Activated naive CD8-positive, alpha-beta T cell treated with anti-CD3 and anti-CD28 coated beads, Interleukin-2, amount 50 U/mL, for 16 hours (primary cell): ENCODE measurements around the gene CRLF1.

Experiments
- DNase-seq: peaks from one replicate; pipeline ENCODE4 v3.0.0-alpha.2; 2020; ENCODE audit warnings: low read depth, low spot score

Gene CRLF1

DNA sequence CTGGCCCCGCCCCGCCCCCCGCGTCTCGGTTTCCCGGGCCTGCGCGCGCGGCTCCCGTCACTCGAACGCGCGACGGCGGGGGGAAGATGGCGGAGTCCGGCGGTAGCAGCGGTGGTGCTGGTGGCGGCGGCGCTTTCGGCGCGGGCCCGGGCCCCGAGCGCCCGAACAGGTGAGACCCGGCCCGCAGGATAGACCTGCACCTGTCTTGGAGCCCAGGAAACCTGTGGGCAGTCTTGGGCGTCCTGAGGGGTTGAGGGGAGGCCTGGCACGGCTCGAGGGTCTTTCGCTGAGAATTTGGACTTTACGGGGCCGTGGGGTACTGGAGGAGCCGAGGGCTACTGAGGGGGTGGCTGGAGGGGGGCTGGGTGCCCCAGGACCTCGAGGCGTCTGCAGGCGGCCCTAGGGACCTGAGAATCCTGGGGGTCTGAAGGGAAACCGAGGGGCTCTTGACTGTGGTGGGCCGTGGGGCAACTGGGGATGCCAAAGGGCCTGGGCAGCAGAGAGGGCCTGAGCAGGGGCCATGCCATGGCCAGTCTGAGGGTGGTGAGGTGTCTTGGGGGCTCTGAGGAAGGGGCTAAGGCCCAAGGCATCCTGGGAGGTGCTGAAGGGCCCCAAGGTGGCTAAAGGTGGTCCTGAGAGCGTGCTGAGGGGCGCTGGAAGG, 30.5 kb upstream of the CRLF1 start, which contains the start of gene KLHL26:
KLHL26 (plus strand) TSS at position 60 of the 661 bp plus-strand sequence; CDS start at position 87, 27 bp downstream.
- no peak for DNase-seq

DNA sequence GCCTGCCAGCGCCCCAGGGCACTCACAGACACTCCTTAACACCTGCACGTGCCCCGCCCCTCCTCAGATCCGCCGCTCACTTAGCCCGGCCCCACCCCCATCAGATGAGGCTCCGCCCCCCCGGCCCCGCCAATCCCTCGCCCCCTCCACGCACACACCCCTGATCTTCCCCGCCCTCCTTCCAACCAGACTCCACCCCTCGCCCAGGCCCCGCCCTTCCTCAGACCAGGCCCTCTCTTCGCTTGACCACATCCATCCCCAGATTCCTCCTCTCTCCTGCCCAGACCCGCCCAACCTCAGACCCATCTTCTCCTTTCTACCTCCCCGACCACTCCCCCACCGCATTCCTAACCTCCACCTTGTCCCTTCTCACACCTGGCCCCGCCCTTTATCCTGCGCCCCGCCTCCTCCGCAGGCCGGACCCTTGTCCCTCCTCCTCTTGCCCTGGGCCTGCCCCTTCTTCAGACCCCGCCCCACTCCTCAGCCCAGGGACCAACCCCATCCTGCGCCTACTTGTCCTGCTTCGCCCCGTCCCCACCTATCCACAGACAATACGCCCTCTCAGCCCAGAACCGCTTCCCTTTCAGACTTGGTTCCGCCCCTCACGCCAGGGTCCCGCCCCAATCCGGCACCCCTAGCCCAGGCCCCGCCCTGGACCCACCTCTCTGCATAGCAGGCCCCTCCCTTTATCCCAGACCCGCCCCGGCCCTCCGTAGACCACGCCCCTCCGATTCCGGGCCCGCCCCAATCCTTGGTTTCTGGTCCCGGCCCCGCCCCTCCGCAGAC, 29.8 kb upstream of the CRLF1 start:
- DNase-seq, result peak; percentile 98

DNA sequence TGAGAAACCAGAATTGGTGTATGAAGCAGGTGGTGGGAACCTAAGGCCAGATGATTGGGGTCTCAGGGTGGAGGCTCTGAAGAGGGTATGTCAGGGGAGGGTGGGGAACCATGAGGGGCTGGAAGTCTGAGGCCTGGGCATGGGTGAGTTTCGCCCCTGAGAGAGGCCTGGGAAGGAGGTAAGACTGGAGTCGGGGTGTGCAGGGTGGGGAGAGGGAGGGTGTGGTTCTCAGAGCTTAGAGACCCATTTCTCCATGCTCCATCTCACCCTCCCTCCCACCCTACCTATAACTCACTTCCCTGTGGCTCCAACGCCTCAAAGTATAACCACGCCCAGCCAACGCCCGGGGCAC, 29.2 kb upstream of the CRLF1 start:
- no peak for DNase-seq

DNA sequence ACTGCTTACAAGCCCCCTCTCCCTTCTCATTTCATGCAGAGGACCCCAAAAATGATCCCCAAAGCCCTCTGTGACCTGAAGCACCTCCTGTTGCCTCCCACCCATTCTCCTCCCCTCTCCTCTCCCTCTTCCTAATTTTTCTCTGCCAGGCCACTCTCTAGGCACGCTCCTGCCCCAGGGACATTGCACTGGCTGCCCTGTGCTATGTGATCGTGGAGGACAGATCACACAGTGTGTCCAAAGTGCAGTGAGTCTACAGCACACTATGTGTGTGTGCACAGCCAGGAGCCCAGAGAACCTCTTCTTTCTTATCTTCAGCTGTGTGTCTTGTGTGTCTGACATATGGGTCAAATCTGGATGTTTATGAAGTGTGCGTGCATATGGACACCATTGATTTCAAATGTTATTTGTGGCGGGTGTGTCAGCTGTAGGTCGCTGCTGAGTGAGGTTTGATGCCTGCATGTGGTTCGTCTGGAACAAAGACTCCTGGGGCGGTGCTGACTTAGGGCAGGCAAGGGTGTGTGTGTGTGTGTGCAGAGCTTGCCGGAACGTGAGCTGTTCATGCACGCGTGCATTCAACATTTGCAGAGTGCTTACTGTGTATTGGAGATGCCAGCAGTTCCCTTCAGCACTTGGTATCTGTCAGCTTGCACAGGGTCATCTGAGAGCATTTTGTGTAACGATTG, 28.2 kb upstream of the CRLF1 start:
- no peak for DNase-seq

DNA sequence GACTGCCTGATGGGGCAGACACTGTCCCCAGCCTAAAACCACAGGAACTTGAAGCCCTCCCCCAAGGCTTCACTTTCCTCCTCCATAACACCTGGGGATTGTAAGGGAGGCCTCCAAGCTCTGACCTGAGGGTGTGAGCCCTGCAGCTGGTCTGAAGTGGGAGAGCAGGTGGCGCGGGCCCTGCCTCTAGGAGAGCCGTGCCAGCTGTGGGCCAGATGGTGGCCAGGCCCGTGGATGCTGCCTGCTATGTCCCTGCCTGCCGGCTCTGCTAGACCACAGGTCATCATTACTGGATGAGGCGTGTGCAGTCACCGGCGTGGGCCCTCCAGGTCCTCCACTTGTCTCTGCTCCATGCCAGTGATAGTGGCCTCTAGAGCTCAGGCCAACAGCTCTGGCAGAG, 26.7 kb upstream of the CRLF1 start:
- DNase-seq, result no peak

DNA sequence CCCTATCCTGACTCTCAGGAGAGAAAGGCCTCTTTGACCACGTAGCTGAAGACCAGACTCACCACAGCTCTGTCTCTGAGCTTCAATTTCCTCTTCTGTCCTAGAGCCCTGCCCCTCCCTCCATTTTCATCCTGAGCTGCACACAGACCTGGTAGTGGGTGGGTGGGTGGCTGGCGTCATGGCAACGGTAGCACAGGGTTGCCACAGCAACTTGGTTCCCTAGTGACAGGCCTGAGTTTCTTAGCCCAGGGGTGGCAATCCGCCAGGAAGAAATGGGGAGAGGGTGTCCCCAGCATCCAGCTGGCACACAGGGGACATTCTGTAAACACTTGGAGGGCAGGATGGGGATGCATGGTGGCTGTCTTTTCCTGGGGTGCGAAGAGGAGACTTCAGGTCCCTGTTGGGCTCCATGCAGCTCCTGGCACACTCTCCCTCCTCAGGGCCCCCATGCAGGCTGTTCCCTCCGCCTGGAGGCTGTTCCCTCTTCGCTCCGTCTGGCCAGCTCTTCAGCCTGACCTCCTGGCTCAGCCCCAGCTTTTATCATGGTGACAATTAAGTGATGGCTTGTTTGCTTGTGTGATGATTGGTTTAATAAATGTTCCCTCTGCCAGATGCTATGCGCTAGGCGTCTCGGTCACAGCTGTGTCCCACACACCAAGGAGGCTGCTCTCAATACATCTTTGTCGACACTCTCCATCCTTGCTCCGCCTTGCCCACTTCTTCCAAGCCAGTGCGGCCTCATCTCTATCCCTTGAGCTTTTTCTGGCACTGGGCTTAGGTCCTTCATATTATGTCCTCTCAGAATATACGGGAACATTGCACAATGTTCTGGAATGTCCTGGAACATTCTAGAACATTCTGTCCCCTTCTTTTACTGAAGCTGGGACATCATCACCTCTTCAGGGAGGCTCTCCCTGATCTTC, 22.8 kb upstream of the CRLF1 start:
- DNase-seq, result no peak

DNA sequence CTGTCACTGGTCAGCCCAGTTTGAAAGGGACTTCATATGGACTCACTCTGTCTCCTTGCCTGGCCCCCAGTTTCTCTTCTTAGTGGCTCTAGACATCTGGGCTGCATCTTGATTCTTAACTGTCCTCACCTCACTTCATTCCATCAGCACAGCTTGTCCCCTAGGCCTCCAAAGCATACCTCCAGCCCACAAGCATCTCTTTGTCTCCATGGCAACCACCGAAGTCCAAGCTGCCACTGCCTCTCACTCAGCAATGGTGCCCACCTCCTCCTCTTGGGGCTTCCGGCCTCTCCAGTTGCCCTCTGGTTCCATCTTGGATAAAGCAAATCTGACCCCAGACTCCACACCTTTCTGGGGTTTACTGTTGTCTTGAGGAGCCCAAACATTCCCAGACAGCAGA, 20.3 kb upstream of the CRLF1 start:
- DNase-seq, result no peak

DNA sequence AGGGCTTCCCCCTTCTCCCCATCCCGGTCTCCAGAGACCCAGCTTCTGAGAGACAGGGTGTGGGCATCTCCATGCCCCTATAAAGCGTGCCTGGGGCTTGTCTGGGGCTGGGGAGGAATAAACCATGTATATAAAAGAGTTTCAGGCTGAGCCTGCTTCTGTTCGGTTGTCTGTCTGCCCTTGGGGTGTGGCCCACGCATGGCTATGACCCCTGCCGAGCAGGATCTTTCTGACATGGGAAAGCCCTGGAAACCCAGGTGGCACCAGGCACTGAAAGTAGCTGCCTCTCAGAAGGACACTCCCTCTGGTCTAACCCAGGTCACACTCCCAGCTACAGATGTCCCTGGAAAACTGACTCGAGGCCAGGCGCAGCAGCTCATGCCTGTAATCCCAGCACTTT, 14.3 kb upstream of the CRLF1 start:
- no peak for DNase-seq

DNA sequence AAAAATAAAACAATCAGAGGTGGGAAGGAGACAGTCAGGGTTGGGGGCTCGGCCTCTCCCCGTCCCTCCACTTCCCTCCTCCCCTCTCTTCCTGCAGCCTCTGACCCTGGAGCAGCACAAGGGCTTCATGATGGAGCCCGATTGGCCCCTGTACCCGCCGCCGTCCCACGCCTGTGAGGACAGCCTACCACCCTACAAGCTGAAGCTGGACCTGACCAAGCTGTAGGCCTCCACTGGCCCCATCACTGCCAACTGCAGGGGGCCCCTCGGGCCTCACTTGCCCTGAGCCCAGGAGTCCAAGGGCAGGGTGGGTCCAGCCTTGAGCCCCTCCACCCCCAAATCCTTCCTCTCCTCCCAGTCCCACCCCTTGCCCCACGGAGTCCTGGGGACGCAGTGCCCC, 13.7 kb upstream of the CRLF1 start:
- DNase-seq, result no peak

DNA sequence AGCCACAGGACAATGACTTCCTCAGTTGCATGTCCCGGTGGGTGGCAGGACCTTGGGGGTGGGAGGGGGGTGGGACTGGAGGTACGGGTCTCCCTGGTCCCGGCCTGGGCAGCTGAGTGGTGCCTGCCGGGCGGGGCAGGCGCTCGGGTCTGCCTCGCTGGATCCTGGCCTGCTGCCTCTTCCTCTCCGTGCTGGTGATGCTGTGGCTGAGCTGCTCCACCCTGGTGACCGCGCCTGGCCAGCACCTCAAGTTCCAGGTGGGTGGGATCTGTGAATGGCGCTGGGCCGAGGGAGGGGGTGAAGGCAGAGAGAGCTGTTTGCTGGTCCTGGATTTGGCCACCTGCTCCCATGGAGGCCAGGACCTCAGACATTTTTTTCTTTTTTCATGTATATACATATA, 11.6 kb upstream of the CRLF1 start:
- DNase-seq, result no peak

DNA sequence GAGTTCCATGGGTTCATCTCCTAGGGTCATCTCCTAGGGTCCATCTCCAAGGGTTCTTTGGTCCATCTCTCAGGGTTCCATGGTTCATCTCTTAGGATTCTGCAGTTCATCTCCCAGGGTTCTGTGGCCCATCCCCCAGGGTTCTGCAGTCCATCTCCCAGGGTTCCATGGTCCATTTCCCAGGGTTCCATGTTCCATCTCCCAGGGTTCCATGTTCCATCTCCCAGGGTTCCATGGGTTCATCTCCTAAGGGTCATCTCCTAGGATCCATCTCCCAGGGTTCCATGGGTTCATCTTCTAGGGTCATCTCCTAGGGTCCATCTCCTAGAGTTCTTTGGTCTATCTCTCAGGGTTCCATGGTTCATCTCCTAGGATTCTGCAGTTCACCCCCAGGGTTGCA, 11.0 kb upstream of the CRLF1 start:
- DNase-seq, result no peak

DNA sequence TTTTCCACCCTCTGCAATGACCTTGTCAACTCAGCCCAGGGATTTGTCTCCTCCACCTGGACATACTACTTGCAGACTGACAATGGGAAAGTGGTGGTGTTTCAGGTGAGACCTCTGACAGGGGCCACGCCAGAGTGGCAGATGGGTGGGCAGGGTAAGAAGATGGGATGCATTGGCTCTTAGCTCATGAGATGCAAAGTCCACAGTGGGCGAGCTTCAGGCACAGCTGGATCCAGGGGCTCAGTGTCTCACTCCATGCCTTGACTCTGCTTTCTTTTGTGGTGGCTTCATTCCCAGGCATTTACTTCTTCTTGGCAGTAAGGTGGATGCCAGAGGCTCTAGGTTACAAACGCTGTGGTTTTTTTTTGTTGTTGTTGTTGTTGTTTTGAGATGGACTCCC, 9.4 kb upstream of the CRLF1 start:
- DNase-seq, result no peak

DNA sequence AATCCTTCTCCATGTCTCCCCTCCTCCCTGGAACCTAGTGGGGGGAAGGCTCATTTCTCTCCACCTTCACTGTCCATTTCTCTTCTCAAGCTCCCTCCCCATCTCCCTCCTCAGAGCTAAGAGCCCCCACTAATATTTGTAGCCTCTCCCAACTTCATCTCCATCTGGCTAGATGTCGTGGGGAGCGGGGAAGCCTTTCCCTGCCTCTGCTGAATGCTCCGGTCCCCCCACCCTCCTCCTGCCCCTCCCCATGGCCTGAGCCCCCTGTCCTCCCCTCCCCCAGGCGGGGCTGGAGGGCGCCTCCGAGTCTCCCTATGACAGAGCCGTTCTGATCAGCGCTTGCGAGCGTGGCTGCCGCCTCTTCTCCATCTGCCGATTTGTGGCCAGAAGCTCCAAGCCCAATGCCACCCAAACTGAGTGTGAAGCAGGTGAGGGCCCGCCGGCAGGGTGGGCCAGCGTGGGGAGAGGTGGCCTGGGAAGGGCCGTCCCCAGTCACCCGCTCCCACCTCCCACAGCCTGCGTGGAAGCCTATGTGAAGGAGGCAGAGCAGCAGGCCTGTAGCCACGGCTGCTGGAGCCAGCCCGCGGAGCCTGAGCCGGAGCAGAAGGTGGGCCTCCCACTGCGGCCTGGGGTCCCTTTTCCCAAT, 7.1 kb upstream of the CRLF1 start:
- no peak for DNase-seq

DNA sequence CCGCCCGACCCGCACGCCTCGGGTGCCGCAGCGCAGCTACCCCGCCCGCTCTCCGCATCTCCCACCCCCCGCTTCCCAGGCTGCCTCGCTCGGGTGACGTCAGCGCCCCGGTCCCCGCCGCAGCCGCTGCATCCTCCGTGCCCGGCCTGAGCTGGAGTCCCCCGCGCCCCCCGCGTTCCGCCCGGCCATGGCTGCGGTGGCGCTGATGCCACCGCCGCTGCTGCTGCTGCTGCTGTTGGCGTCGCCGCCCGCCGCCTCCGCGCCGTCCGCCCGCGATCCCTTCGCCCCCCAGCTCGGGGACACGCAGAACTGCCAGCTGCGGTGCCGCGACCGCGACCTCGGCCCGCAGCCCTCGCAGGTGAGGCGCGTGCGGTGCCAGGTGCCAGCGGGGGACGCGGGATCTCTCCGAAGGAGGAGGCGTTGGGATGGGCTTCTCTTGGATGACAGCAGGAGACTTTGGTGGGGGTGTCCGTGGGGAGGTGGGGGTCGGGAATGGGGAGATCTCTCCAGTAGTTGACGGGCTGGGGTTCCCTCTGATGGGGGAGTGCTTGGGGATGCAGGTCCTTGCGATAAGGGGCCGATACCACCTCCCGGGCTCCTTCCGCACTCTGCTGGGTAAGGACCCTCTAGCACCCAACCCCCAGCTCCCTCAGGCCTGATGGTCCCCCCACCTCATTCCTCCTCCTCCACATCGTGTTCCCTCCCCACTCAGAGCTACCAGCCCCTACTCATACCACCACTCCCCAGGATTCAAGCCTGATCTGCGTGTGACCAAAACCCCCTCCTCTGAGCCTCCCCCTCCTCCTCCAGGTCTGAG, 6.4 kb upstream of the CRLF1 start, which contains the start of gene TMEM59L:
TMEM59L (plus strand) TSS at position 99 of the 817 bp plus-strand sequence; CDS start at position 188, 89 bp downstream.
- no peak for DNase-seq

DNA sequence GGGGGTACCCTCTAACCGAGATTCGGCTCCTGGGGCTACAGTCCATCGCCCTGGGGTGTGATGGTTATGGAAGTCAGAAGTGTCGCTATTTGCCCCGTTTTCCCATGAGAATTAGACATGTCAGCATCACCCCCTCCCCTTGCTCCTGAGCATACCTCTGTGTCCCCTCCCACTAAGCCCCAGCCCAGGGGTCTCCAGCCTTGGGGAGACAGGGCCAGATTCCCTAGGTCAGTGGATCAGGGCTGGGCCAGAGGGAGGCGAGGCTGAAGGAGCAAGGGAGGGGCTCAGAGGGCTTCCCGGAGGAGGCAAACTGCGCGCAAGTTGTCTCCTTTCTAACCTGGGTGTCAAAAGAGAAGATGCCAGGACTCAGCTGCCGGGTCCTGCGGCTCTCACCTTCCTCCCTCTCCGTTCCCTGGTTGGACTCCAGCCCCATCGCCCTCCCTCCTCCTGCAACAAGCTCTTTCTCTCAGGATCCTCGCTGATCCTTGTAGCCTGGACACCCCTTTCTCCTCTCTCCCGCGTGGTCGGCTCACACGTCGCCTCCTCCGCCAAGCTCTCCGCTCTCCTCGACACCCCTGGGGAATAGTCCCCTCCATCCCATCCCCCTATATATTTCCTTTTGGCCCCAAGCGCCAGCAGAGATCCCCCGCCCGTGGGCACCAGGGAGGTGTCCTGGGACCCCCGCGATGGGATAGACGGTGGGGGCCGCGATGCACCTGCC, 5.6 kb upstream of the CRLF1 start:
- no peak for DNase-seq

DNA sequence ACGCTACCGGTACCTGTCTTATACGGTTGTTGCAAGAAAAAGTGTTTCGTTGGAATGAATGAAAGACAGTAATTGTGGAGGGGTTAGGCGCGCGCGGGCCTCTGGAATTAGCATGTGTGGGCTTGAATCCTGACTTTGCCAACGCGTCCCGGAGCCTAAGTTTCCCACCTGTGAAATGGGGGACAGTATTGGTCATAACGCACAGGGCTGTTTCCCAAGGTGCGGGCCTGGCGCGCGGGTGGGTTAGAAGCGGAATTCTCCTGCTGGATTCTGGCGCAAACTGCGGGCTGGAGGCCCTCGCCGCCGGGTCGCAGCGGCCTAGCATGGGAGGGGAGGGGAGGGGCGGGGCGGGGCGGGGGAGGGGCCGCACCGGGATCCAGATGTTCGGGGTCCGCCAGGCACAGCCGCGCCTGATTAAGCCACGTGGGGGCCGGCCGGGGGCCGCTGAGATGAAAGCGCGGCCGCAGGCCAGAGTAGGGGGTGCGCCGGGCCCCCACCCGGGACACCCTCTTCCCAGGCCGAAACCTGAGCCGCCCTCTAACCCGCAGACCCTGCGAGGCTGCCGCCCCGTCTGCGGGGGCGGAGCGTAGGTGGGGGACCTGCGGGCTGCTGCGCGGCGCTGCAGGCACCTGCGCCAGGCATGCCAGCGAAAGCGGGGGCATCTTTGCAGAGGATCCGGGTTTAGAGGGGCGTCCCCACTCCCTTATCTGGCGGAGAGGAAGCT, 4.9 kb upstream of the CRLF1 start:
- no peak for DNase-seq

DNA sequence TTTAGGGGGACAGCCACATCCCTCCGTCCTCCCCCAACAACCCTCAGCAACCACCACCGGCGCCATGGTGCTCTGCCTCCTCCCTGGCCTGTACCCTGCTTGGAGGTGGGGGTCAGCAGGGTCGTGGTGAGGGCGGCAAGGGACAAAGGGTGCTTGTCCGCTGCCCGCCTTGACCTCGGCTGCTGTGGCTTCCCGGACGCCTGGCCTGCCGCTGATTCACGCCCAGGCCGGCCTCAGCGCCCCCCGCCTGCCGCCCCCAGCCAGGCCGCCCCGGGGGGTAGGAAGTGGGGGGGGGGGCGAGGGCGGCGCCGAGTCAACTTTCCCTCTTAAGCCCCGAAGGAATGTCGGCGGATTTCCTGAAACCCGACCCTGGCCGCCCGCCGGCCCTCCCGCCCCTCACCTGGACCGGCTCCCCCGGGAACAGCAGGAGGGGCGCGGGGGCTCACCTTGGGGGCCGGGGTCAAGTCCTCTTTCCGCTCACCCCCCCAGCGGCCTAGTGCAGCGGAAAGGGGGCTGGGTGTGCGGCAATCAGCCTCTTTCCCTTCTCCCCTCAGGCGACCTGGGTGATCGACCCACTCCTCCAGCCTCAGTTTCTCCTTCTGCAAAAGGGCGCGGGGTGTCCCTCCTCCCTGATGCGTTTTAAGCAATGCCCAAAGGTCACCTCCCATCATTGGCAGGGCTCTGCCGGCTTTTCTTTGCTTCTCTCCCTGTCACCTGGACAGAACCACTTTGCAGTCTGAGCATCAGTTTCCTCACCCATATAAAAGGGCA, 4.1 kb upstream of the CRLF1 start:
- no peak for DNase-seq

DNA sequence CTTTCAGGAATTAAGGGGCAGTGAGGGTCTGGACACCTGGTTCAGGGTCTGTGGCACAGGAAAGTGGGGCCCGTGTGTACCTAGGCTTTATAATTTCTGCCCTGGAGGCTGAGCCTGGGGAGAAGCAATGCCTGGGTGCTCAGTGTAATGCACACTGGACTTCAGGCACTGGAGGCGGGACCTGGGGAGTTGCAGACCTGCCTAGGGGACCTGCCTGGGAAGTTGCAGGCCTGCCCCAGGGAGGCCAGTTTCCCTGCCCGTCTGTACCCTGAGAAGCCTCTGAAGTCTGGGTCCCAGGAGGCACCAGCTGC, 3.6 kb upstream of the CRLF1 start:
- DNase-seq, result no peak
